ENCODE data around the gene SLC22A17. TPM values are rescaled to one million over a fixed set of nuclear protein-coding genes. Genes with fewer than 3 reads are reported as not detected.

SLC22A17 gene
- total RNA-seq, 1 donor from 2014 or later, result 49.0 TPM

- H3K27ac Mint-ChIP-seq, result no peak overlapping the region
- H3K27me3 Mint-ChIP-seq (ENCODE audit: low read depth), result peaks cover 41% of the 10 kb centered on the region
- DNase-seq (ENCODE audit: low spot score in 2 of 2, unreplicated experiment in 2 of 2), result no peak
- H3K36me3 Mint-ChIP-seq, result no peaks in the 10 kb centered on the region
- H3K4me3 Mint-ChIP-seq, result no peak overlapping the region
- H3K4me1 Mint-ChIP-seq, result peaks cover 4% of the 10 kb centered on the region
- TF ChIP-seq CTCF (IDR thresholded peaks at IDR 0.05; ENCODE audit: unreplicated experiment), result no peak
- H3K9me3 Mint-ChIP-seq, result no peaks in the 10 kb centered on the region
Measured at GRCh38 chr14:23384364-23385080, 31.8 kb upstream of the SLC22A17 start.

- Mint-ChIP-seq H3K36me3 (no peaks in the 10 kb centered on the region), H3K9me3 (no peaks in the 10 kb centered on the region), H3K27ac (no peak overlapping the region), H3K4me3 (no peak overlapping the region), H3K4me1 (peaks cover 4% of the 10 kb centered on the region), H3K27me3 (ENCODE audit: low read depth) (peaks cover 41% of the 10 kb centered on the region)
- TF ChIP-seq CTCF (IDR thresholded peaks at IDR 0.05; ENCODE audit: unreplicated experiment), result no peak
- DNase-seq (ENCODE audit: low spot score in 2 of 2, unreplicated experiment in 2 of 2), result no peak
Measured at GRCh38 chr14:23382731-23383440, 30.2 kb upstream of the SLC22A17 start.

- Mint-ChIP-seq H3K9me3 (no peaks in the 10 kb centered on the region), H3K36me3 (no peaks in the 10 kb centered on the region), H3K4me3 (no peak overlapping the region), H3K4me1 (peaks cover 4% of the 10 kb centered on the region), H3K27me3 (ENCODE audit: low read depth) (peaks cover 38% of the 10 kb centered on the region), H3K27ac (no peak overlapping the region)
- TF ChIP-seq CTCF (IDR thresholded peaks at IDR 0.05; ENCODE audit: unreplicated experiment), result no peak
- DNase-seq (ENCODE audit: low spot score in 2 of 2, unreplicated experiment in 2 of 2), result no peak
Measured at GRCh38 chr14:23382276-23382675, 29.6 kb upstream of the SLC22A17 start.

GRCh38 chr14:23381871-23382270 lies 29.2 kb upstream of the SLC22A17 start:
- H3K4me1 Mint-ChIP-seq, result peaks cover 4% of the 10 kb centered on the region
- peaks cover 39% of the 10 kb centered on the region for H3K27me3 Mint-ChIP-seq (ENCODE audit: low read depth)
- DNase-seq (ENCODE audit: low spot score in 2 of 2, unreplicated experiment in 2 of 2), result no peak
- H3K27ac Mint-ChIP-seq, result no peak overlapping the region
- no peaks in the 10 kb centered on the region for H3K36me3 Mint-ChIP-seq
- H3K4me3 Mint-ChIP-seq, result no peak overlapping the region
- no peaks in the 10 kb centered on the region for H3K9me3 Mint-ChIP-seq
- no peak for TF ChIP-seq CTCF (IDR thresholded peaks at IDR 0.05; ENCODE audit: unreplicated experiment)

GRCh38 chr14:23380976-23381375 lies 28.3 kb upstream of the SLC22A17 start:
- Mint-ChIP-seq H3K36me3 (no peaks in the 10 kb centered on the region), H3K4me1 (peaks cover 4% of the 10 kb centered on the region), H3K27ac (no peak overlapping the region), H3K27me3 (ENCODE audit: low read depth) (peaks cover 39% of the 10 kb centered on the region), H3K4me3 (no peak overlapping the region), H3K9me3 (no peaks in the 10 kb centered on the region)
- TF ChIP-seq CTCF (IDR thresholded peaks at IDR 0.05; ENCODE audit: unreplicated experiment), result no peak
- no peak for DNase-seq (ENCODE audit: low spot score in 2 of 2, unreplicated experiment in 2 of 2)

Data from mesothelial cell of epicardium (in vitro differentiated cells).